Middle frontal gyrus (tissue), 1 donor: ENCODE data around the gene SMTNL2.
"Not testable (repeated sequence)": the region's sequence is repeated elsewhere in the genome, so short reads cannot be mapped to it uniquely, and the experiment has no call there.

Experiments
- DNase-seq: peaks from one replicate; pipeline ENCODE4 v3.0.0-alpha.2; 2015; ENCODE audit warnings: low spot score; ENCODE audit errors: extremely low spot score

Gene SMTNL2

GRCh38 chr17:4600563-4600962 lies 16.2 kb downstream of the SMTNL2 start:
- no peak for DNase-seq

GRCh38 chr17:4601326-4601725 lies 17.0 kb downstream of the SMTNL2 start:
- no peak for DNase-seq

- no peak for DNase-seq
Measured at GRCh38 chr17:4602041-4602440, 17.7 kb downstream of the SMTNL2 start.

- DNase-seq = no peak
Measured at GRCh38 chr17:4604111-4604644, 19.8 kb downstream of the SMTNL2 start.

- not testable (repeated sequence) for DNase-seq
Measured at GRCh38 chr17:4604736-4605135, 20.4 kb downstream of the SMTNL2 start.

GRCh38 chr17:4605826-4606225 lies 21.5 kb downstream of the SMTNL2 start:
- DNase-seq = no peak

GRCh38 chr17:4607261-4607741 lies 23.0 kb downstream of the SMTNL2 start:
- no peak for DNase-seq

GRCh38 chr17:4607773-4608187 lies 23.5 kb downstream of the SMTNL2 start:
- DNase-seq = peak; percentile 10

GRCh38 chr17:4609761-4610160 lies 25.4 kb downstream of the SMTNL2 start:
- DNase-seq = no peak

- DNase-seq = no peak
Measured at GRCh38 chr17:4610162-4610561, 25.8 kb downstream of the SMTNL2 start.

- no peak for DNase-seq
Measured at GRCh38 chr17:4610656-4611055, 26.3 kb downstream of the SMTNL2 start.

GRCh38 chr17:4616476-4616875 lies 32.1 kb downstream of the SMTNL2 start:
- DNase-seq = no peak

- no peak for DNase-seq
Measured at GRCh38 chr17:4617090-4617489, 32.8 kb downstream of the SMTNL2 start.

- DNase-seq = no peak
Measured at GRCh38 chr17:4617590-4618351, 33.4 kb downstream of the SMTNL2 start.

- DNase-seq = no peak
Measured at GRCh38 chr17:4620531-4621101, 36.3 kb downstream of the SMTNL2 start.

GRCh38 chr17:4622375-4622774 lies 38.0 kb downstream of the SMTNL2 start:
- DNase-seq = no peak

GRCh38 chr17:4623249-4623648 lies 38.9 kb downstream of the SMTNL2 start:
- DNase-seq = no peak

GRCh38 chr17:4624451-4624911 lies 40.2 kb downstream of the SMTNL2 start:
- not testable (repeated sequence) for DNase-seq

- DNase-seq = no peak
Measured at GRCh38 chr17:4625181-4625617, 40.9 kb downstream of the SMTNL2 start.

- no peak for DNase-seq
Measured at GRCh38 chr17:4626734-4627256, 42.5 kb downstream of the SMTNL2 start.

- no peak for DNase-seq
Measured at GRCh38 chr17:4631431-4631830, 47.1 kb downstream of the SMTNL2 start.
